ENCODE results near the gene ZNF821.

DNA sequence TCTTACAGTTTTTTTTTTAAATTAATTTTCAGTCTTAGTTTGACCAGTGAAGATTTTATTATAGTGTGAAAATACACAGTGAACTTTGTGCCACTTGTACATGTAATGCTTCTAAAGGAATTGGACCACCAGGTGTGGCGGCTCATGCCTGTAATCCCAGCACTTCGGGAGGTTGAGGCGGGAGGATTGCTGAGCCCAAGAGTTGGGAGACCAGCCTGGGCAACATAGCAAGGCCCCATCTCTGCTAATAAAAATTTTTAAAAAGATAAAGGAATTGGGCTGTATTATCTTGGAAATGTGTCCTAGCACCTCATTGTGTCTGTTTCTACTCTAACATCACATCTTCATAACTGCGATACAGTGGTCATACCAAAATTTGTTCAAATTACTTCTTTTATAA is 15.2 kb upstream of the ZNF821 start:
- TF ChIP-seq, protein P1, sequence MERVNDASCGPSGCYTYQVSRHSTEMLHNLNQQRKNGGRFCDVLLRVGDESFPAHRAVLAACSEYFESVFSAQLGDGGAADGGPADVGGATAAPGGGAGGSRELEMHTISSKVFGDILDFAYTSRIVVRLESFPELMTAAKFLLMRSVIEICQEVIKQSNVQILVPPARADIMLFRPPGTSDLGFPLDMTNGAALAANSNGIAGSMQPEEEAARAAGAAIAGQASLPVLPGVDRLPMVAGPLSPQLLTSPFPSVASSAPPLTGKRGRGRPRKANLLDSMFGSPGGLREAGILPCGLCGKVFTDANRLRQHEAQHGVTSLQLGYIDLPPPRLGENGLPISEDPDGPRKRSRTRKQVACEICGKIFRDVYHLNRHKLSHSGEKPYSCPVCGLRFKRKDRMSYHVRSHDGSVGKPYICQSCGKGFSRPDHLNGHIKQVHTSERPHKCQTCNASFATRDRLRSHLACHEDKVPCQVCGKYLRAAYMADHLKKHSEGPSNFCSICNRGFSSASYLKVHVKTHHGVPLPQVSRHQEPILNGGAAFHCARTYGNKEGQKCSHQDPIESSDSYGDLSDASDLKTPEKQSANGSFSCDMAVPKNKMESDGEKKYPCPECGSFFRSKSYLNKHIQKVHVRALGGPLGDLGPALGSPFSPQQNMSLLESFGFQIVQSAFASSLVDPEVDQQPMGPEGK (CRISPR knock-in tag; IDR thresholded peaks at IDR 0.05; ENCODE audit: borderline replicate concordance) = no peak
- no peak for TF ChIP-seq ARNTL (CRISPR knock-in tag; IDR thresholded peaks at IDR 0.05; ENCODE audit: borderline replicate concordance, low read depth)
- TF ChIP-seq, protein P2, sequence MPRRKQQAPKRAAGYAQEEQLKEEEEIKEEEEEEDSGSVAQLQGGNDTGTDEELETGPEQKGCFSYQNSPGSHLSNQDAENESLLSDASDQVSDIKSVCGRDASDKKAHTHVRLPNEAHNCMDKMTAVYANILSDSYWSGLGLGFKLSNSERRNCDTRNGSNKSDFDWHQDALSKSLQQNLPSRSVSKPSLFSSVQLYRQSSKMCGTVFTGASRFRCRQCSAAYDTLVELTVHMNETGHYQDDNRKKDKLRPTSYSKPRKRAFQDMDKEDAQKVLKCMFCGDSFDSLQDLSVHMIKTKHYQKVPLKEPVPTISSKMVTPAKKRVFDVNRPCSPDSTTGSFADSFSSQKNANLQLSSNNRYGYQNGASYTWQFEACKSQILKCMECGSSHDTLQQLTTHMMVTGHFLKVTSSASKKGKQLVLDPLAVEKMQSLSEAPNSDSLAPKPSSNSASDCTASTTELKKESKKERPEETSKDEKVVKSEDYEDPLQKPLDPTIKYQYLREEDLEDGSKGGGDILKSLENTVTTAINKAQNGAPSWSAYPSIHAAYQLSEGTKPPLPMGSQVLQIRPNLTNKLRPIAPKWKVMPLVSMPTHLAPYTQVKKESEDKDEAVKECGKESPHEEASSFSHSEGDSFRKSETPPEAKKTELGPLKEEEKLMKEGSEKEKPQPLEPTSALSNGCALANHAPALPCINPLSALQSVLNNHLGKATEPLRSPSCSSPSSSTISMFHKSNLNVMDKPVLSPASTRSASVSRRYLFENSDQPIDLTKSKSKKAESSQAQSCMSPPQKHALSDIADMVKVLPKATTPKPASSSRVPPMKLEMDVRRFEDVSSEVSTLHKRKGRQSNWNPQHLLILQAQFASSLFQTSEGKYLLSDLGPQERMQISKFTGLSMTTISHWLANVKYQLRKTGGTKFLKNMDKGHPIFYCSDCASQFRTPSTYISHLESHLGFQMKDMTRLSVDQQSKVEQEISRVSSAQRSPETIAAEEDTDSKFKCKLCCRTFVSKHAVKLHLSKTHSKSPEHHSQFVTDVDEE (CRISPR knock-in tag; IDR thresholded peaks at IDR 0.05) = no peak
- no peak for TF ChIP-seq TCF4 (CRISPR knock-in tag; IDR thresholded peaks at IDR 0.05; ENCODE audit: borderline replicate concordance)
- TF ChIP-seq SNAI2 (CRISPR knock-in tag; IDR thresholded peaks at IDR 0.05) = no peak
- TF ChIP-seq ESRRG (CRISPR knock-in tag; IDR thresholded peaks at IDR 0.05) = no peak
- no peak for TF ChIP-seq ZFP3 (CRISPR knock-in tag; IDR thresholded peaks at IDR 0.05)
- TF ChIP-seq, protein P3, sequence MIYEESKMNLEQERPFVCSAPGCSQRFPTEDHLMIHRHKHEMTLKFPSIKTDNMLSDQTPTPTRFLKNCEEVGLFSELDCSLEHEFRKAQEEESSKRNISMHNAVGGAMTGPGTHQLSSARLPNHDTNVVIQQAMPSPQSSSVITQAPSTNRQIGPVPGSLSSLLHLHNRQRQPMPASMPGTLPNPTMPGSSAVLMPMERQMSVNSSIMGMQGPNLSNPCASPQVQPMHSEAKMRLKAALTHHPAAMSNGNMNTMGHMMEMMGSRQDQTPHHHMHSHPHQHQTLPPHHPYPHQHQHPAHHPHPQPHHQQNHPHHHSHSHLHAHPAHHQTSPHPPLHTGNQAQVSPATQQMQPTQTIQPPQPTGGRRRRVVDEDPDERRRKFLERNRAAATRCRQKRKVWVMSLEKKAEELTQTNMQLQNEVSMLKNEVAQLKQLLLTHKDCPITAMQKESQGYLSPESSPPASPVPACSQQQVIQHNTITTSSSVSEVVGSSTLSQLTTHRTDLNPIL (CRISPR knock-in tag; IDR thresholded peaks at IDR 0.05; ENCODE audit: low read depth) = no peak
- TF ChIP-seq RARB (CRISPR knock-in tag; IDR thresholded peaks at IDR 0.05) = no peak
- TF ChIP-seq GLIS3 (CRISPR knock-in tag; IDR thresholded peaks at IDR 0.05) = no peak
- no peak for TF ChIP-seq ZNF565 (CRISPR knock-in tag; conservative IDR thresholded peaks at IDR 0.05; ENCODE audit: low read depth)
- no peak for TF ChIP-seq CSDC2 (CRISPR knock-in tag; IDR thresholded peaks at IDR 0.05)
- TF ChIP-seq, protein P4, sequence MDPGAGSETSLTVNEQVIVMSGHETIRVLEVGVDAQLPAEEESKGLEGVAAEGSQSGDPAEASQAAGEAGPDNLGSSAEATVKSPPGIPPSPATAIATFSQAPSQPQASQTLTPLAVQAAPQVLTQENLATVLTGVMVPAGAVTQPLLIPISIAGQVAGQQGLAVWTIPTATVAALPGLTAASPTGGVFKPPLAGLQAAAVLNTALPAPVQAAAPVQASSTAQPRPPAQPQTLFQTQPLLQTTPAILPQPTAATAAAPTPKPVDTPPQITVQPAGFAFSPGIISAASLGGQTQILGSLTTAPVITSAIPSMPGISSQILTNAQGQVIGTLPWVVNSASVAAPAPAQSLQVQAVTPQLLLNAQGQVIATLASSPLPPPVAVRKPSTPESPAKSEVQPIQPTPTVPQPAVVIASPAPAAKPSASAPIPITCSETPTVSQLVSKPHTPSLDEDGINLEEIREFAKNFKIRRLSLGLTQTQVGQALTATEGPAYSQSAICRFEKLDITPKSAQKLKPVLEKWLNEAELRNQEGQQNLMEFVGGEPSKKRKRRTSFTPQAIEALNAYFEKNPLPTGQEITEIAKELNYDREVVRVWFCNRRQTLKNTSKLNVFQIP (CRISPR knock-in tag; IDR thresholded peaks at IDR 0.05; ENCODE audit: borderline replicate concordance, low read depth) = no peak
- TF ChIP-seq ZC3H10 (CRISPR knock-in tag; IDR thresholded peaks at IDR 0.05) = no peak

All from SK-N-SH treated with all-trans-retinoic acid at 6 μM for 48 hours (cell line).